NAMALWA (cell line): ENCODE results near the gene FAM187B.
A peak's percentile ranks its signal among the peaks of the same experiment; 100 is the strongest.
"Not testable (repeated sequence)": the region's sequence is repeated elsewhere in the genome, so short reads cannot be mapped to it uniquely, and the experiment has no call there.

Experiments used
- DNase-seq: peaks from one replicate; pipeline ENCODE4 v3.0.0-alpha.2; 2015; ENCODE audit warnings: low spot score

FAM187B gene

GRCh38 chr19:35262101-35262761 lies 33.7 kb upstream of the FAM187B start:
- DNase-seq = no peak

- no peak for DNase-seq
These were observed 33.0 kb upstream of the FAM187B start for GRCh38 chr19:35261356-35262100.

GRCh38 chr19:35260694-35261304 lies 32.3 kb upstream of the FAM187B start:
- DNase-seq = no peak

GRCh38 chr19:35257113-35257461 lies 28.5 kb upstream of the FAM187B start:
- no peak for DNase-seq

- no peak for DNase-seq
These were observed 28.0 kb upstream of the FAM187B start for GRCh38 chr19:35256566-35256965.

- DNase-seq = no peak
These were observed 26.1 kb upstream of the FAM187B start for GRCh38 chr19:35254341-35255297.

GRCh38 chr19:35253316-35254286 lies 25.1 kb upstream of the FAM187B start:
- DNase-seq = no peak

- DNase-seq = no peak
These were observed 22.9 kb upstream of the FAM187B start for GRCh38 chr19:35251456-35251855.

- no peak for DNase-seq
These were observed 21.5 kb upstream of the FAM187B start for GRCh38 chr19:35249848-35250711.

- DNase-seq = no peak
These were observed 20.8 kb upstream of the FAM187B start for GRCh38 chr19:35249146-35249847.

- DNase-seq = peak; percentile 43
These were observed 20.0 kb upstream of the FAM187B start, which contains the start of gene LSR for GRCh38 chr19:35248310-35249145. LSR (plus strand) TSS chr19:35249002; CDS start chr19:35249023, 21 bp downstream.

GRCh38 chr19:35247526-35248309 lies 19.2 kb upstream of the FAM187B start:
- DNase-seq = no peak

- DNase-seq = no peak
These were observed 18.0 kb upstream of the FAM187B start for GRCh38 chr19:35246466-35247092.

- DNase-seq = no peak
These were observed 12.9 kb upstream of the FAM187B start for GRCh38 chr19:35241417-35241816.

- DNase-seq = no peak
These were observed 11.8 kb upstream of the FAM187B start for GRCh38 chr19:35240327-35240726.

GRCh38 chr19:35239597-35239996 lies 11.1 kb upstream of the FAM187B start:
- DNase-seq = not testable (repeated sequence)
